HEK293 (cell line): ENCODE measurements around the gene IFNLR1.

Experiments used
- ATF2 ChIP-seq: fragments of 450-650 bp; formaldehyde crosslinking; IDR thresholded peaks from 2 replicates; pipeline ENCODE4 v1.5.1; 2016; ENCODE audit warnings: missing biosample characterization, missing genetic modification characterization, low read depth
- CTCF ChIP-seq: fragments of 450-650 bp; formaldehyde crosslinking; IDR thresholded peaks from 2 replicates; pipeline ENCODE4 v1.5.1; 2016; ENCODE audit warnings: missing biosample characterization, missing genetic modification characterization
- YY1 ChIP-seq: fragments of 450-650 bp; formaldehyde crosslinking; IDR thresholded peaks from 2 replicates; pipeline ENCODE4 v1.5.1; 2018; ENCODE audit warnings: missing biosample characterization, missing genetic modification characterization

- peak; percentile 84 for TF ChIP-seq CTCF (tag by site-specific recombination)
- no peak for TF ChIP-seq ATF2 (tag by site-specific recombination)
- no peak for TF ChIP-seq YY1 (tag by site-specific recombination)
Measured at GRCh38 chr1:24199291-24199900, 12.3 kb upstream of the IFNLR1 start.
